MM.1S (cell line): ENCODE measurements around the gene MMP11.

ENCODE experiments used
- EZH2 ChIP-seq: fragments of 300-600 bp; sonication (generic); optimal IDR thresholded peaks from 2 replicates; pipeline ENCODE3; 2017; ENCODE audit warnings: low read depth, mild to moderate bottlenecking, antibody characterized with exemption, low read length, mixed read lengths
- EZH2phosphoT487 ChIP-seq: fragments of 300-600 bp; sonication (generic); IDR thresholded peaks from 2 replicates; pipeline ENCODE4 v1.6.1; 2018; ENCODE audit warnings: antibody characterized with exemption, low read length
- TF ChIP-seq, protein P1 (sequence below): fragments of 300-600 bp; sonication (generic); IDR thresholded peaks from 2 replicates; pipeline ENCODE4 v1.5.1; 2016; ENCODE audit warnings: antibody characterized with exemption, low read length, mixed read lengths

DNA sequence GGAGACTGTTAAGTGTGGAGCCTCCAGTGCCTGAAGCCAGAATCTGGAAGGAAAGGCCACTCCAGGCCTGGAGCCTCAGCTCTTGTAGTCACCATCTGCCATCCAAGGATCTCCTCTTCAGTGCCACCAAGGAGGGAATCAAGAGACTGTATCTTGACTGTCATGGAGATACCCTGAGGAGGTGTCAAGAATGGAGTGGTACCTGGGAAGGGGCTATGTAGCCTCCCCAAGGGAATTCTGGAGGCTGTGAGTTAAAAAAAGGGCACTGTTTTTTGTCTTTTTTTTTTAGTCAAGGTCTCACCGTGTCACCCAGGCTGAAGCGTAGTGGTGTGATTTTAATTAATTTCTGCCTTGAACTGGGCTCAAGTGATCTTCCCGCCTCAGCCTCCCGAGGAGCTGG is 13.1 kb upstream of the MMP11 start:
- TF ChIP-seq, protein P1, sequence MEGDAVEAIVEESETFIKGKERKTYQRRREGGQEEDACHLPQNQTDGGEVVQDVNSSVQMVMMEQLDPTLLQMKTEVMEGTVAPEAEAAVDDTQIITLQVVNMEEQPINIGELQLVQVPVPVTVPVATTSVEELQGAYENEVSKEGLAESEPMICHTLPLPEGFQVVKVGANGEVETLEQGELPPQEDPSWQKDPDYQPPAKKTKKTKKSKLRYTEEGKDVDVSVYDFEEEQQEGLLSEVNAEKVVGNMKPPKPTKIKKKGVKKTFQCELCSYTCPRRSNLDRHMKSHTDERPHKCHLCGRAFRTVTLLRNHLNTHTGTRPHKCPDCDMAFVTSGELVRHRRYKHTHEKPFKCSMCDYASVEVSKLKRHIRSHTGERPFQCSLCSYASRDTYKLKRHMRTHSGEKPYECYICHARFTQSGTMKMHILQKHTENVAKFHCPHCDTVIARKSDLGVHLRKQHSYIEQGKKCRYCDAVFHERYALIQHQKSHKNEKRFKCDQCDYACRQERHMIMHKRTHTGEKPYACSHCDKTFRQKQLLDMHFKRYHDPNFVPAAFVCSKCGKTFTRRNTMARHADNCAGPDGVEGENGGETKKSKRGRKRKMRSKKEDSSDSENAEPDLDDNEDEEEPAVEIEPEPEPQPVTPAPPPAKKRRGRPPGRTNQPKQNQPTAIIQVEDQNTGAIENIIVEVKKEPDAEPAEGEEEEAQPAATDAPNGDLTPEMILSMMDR = no peak
- TF ChIP-seq EZH2 = no peak
- no peak for TF ChIP-seq EZH2phosphoT487
